SK-N-SH (cell line): Measurements from ENCODE around the gene EBF4. TPM values are rescaled to one million over a fixed set of nuclear protein-coding genes. Genes with fewer than 3 reads are reported as not detected.

ENCODE experiments used
- CTCF ChIA-PET: fragments of 300-600, 350-600 bp; formaldehyde crosslinking; extraction: SDS; loops from one replicate; lab custom pipeline; 2021; lab: Yijun Ruan, JAX
- POLR2A ChIA-PET: fragments of 350-600 bp; sonication (Branson Sonifier 250); formaldehyde crosslinking; extraction: SDS; loops from one replicate; lab custom pipeline; 2020; ENCODE audit warnings: antibody characterized with exemption, inconsistent platforms; lab: Yijun Ruan, JAX
- DNase-seq: peaks from one replicate; pipeline ENCODE4 v3.0.0; 2012
- H2AFZ ChIP-seq: fragments of 200-600 bp; sonication (generic); 2 replicates; pipeline ENCODE4 v1.8.1; 2016; ENCODE audit warnings: antibody characterized with exemption, mild to moderate bottlenecking, low read depth
- H3F3A ChIP-seq: fragments of 200-600 bp; sonication (generic); replicated peaks from 2 replicates; pipeline ENCODE3; 2016; ENCODE audit warnings: antibody characterized with exemption, mild to moderate bottlenecking; ENCODE audit not compliant: insufficient read depth
- H3K27ac ChIP-seq, 2 experiments: fragments of 200-500 bp in 1 of 2; fragments of 200-600 bp in 1 of 2; sonication (Bioruptor generic) in 1 of 2; sonication (generic), shearing (Covaris generic) in 1 of 2; 2 replicates each; pipeline versions ENCODE4 v1.5.1 to v1.6.1; 2014 to 2016; ENCODE audit warnings: low read depth in 2 of 2, inconsistent platforms in 1 of 2, low read length in 1 of 2, mild to moderate bottlenecking in 1 of 2, mixed read lengths in 1 of 2
- H3K27me3 ChIP-seq: fragments of 200-600 bp; sonication (generic), shearing (Covaris generic); 2 replicates; pipeline ENCODE4 v1.6.1; 2016; ENCODE audit warnings: mixed run types; ENCODE audit not compliant: insufficient read depth
- H3K36me3 ChIP-seq, 2 experiments: fragments of 200-500 bp in 1 of 2; fragments of 200-600 bp in 1 of 2; sonication (Bioruptor generic) in 1 of 2; sonication (generic) in 1 of 2; replicated peaks in 1 of 2; 2 replicates each; pipeline versions ENCODE3 to v1.5.1; 2014 to 2016; ENCODE audit warnings: low read length in 1 of 2, mild to moderate bottlenecking in 1 of 2; ENCODE audit not compliant: insufficient read depth in 2 of 2, control insufficient read depth in 1 of 2
- H3K4me1 ChIP-seq, 2 experiments: fragments of 200-500 bp in 1 of 2; fragments of 200-600 bp in 1 of 2; sonication (Bioruptor generic) in 1 of 2; sonication (generic), shearing (Covaris generic) in 1 of 2; 2 replicates each; pipeline versions ENCODE4 v1.5.1 to v1.6.1; 2014 to 2016; ENCODE audit warnings: low read depth in 1 of 2, low read length in 1 of 2, mixed run types in 1 of 2; ENCODE audit not compliant: insufficient read depth in 2 of 2, control insufficient read depth in 1 of 2
- H3K4me2 ChIP-seq: fragments of 200-600 bp; sonication (generic), shearing (Covaris generic); 2 replicates; pipeline ENCODE4 v1.6.1; 2017; ENCODE audit warnings: mixed run types
- H3K4me3 ChIP-seq, 2 experiments: fragments of 200-500 bp in 1 of 2; fragments of 200-600 bp in 1 of 2; sonication (Bioruptor generic) in 1 of 2; sonication (generic), shearing (Covaris generic) in 1 of 2; 2 replicates each; pipeline versions ENCODE4 v1.5.1 to v1.8.1; 2014 to 2016; ENCODE audit warnings: low read depth in 2 of 2, inconsistent platforms in 1 of 2, low read length in 1 of 2, mild to moderate bottlenecking in 1 of 2, mixed read lengths in 1 of 2, moderate library complexity in 1 of 2
- H3K79me2 ChIP-seq: fragments of 200-600 bp; sonication (generic); 2 replicates; pipeline ENCODE4 v1.8.1; 2017; ENCODE audit warnings: mild to moderate bottlenecking; ENCODE audit not compliant: insufficient read depth
- H3K9ac ChIP-seq: fragments of 200-600 bp; sonication (generic); 2 replicates; pipeline ENCODE4 v1.6.1; 2017; ENCODE audit warnings: mixed run types
- H3K9me2 ChIP-seq: fragments of 200-600 bp; sonication (generic); 2 replicates; pipeline ENCODE4 v1.6.1; 2017; ENCODE audit warnings: mixed run types
- H3K9me3 ChIP-seq: fragments of 200-600 bp; sonication (generic); 2 replicates; pipeline ENCODE4 v1.6.1; 2017; ENCODE audit warnings: mixed run types, mild to moderate bottlenecking, moderate library complexity
- H4K20me1 ChIP-seq: fragments of 200-600 bp; sonication (generic); 2 replicates; pipeline ENCODE4 v1.6.1; 2017; ENCODE audit warnings: mild to moderate bottlenecking, mixed run types; ENCODE audit not compliant: insufficient read depth
- CHD2 ChIP-seq: fragments of 150-350 bp; IDR thresholded peaks from 2 replicates; pipeline ENCODE4 v1.6.1; 2018; ENCODE audit warnings: low read length; ENCODE audit not compliant: partially characterized antibody
- CTCF ChIP-seq: fragments of 200-600 bp; sonication (generic); IDR thresholded peaks from 2 replicates; pipeline ENCODE4 v1.6.1; 2017; ENCODE audit warnings: antibody characterized with exemption, mild to moderate bottlenecking, moderate library complexity
- ELF1 ChIP-seq: IDR thresholded peaks from 2 replicates; pipeline ENCODE4 v1.4.0; 2012
- FOXM1 ChIP-seq: IDR thresholded peaks from 2 replicates; pipeline ENCODE4 v1.4.0; 2012; ENCODE audit warnings: low read depth, mild to moderate bottlenecking
- GATA2 ChIP-seq: sonication (generic); formaldehyde crosslinking; IDR thresholded peaks from 2 replicates; pipeline ENCODE4 v1.5.0; 2020; ENCODE audit warnings: mild to moderate bottlenecking, missing genetic modification reagents
- RAD21 ChIP-seq: IDR thresholded peaks from 2 replicates; pipeline ENCODE4 v1.6.1; 2012; ENCODE audit warnings: mild to moderate bottlenecking, low read length
- RCOR1 ChIP-seq: fragments of 150-350 bp; IDR thresholded peaks from 2 replicates; pipeline ENCODE4 v1.6.1; 2017; ENCODE audit warnings: antibody characterized with exemption, low read length
- REST ChIP-seq: IDR thresholded peaks from 2 replicates; pipeline ENCODE4 v1.6.1; 2012; ENCODE audit warnings: mild to moderate bottlenecking, low read depth, low read length, moderate library complexity
- YY1 ChIP-seq: IDR thresholded peaks from 2 replicates; pipeline ENCODE4 v1.4.0; 2012; ENCODE audit warnings: low read depth, mild to moderate bottlenecking
- ZBTB33 ChIP-seq: IDR thresholded peaks from 2 replicates; pipeline ENCODE4 v1.4.0; 2012; ENCODE audit warnings: low read depth, borderline replicate concordance
- WGBS: methylation state at CpG from one replicate; pipeline ENCODE4 v1.1.6; 2017; ENCODE audit warnings: low lambda C conversion rate; 5-methylcytosine and 5-hydroxymethylcytosine counted together
- polyA plus RNA-seq, 3 experiments: library from polyadenylated mRNA; depleted of rRNA; stranded (reverse); fragments of >200 nt; gene quantifications; 2 replicates each; pipeline ENCODE4 v1.2.3, GENCODE V29; 2012

The EBF4 gene
- polyA plus RNA-seq, 1 of the 3 experiments (the other 2 are of a cell fraction) = 20.6 TPM

- peak overlapping the region; percentile 72 to 94 for H3K4me3 ChIP-seq
- no peaks in the 10 kb centered on the region for H3K9me3 ChIP-seq
- peaks cover 6 to 18% of the 10 kb centered on the region in 2 experiments; a peak in 3 of 4 replicates for H3K4me1 ChIP-seq
- H3F3A ChIP-seq = peaks cover 47% of the 10 kb centered on the region
- no peaks in the 10 kb centered on the region for H3K9me2 ChIP-seq
- DNase-seq = no peak
- peak overlapping the region in 1 of 2 experiments; percentile 87; a peak in 2 of 4 replicates for H3K27ac ChIP-seq
- H3K36me3 ChIP-seq = peaks cover 44 to 48% of the 10 kb centered on the region in 2 experiments
- TF ChIP-seq REST (no peak), RCOR1 (no peak), ZBTB33 (no peak), CTCF (no peak), ELF1 (no peak), FOXM1 (no peak), RAD21 (no peak), CHD2 (no peak), GATA2 (CRISPR knock-in tag) (no peak), YY1 (no peak)
- H3K4me2 ChIP-seq = peak overlapping the region; percentile 78
- ChIA-PET CTCF (interaction anchor here (0.9 to 10.6 kb wide), 4 partner anchors 10 to 132 kb away, joined by 3 to 133 read pairs (median 4); no protein-coding TSS in a partner anchor), POLR2A (interaction anchor here (1.0 to 2.7 kb wide), 6 partner anchors 10 to 184 kb away, joined by 3 to 35 read pairs (median 6); partner anchors contain the start of genes IDH3B and SNRPB)
- H2AFZ ChIP-seq = no peak overlapping the region
- peaks cover 45% of the 10 kb centered on the region for H4K20me1 ChIP-seq
- H3K79me2 ChIP-seq = peaks cover 58% of the 10 kb centered on the region
- H3K9ac ChIP-seq = peak overlapping the region; percentile 97
- WGBS = 16% methylated on average over 24 of the region's 24 CpGs
- no peaks in the 10 kb centered on the region for H3K27me3 ChIP-seq
Observed at GRCh38 chr20:2653556-2654383, 38.8 kb upstream of the EBF4 start.
